DOHH2 (cell line): ENCODE results near the gene BNC2.

ENCODE experiments used
- H3F3A ChIP-seq: fragments of 200-600 bp; sonication (generic), shearing (Covaris generic); 2 replicates; pipeline ENCODE4 v1.6.0; 2016; ENCODE audit warnings: antibody characterized with exemption, mild to moderate bottlenecking; ENCODE audit not compliant: control insufficient read depth, insufficient read depth
- H3K27ac ChIP-seq: fragments of 200-600 bp; sonication (generic); 2 replicates; pipeline ENCODE4 v1.5.1; 2014; ENCODE audit warnings: low read depth, mild to moderate bottlenecking, low read length, moderate library complexity
- H3K27me3 ChIP-seq: fragments of 200-600 bp; sonication (generic); 2 replicates; pipeline ENCODE4 v1.6.1; 2014; ENCODE audit warnings: mild to moderate bottlenecking, low read length, mixed read lengths; ENCODE audit not compliant: control insufficient read depth
- H3K36me3 ChIP-seq: fragments of 200-600 bp; sonication (generic); 2 replicates; pipeline ENCODE4 v1.6.1; 2014; ENCODE audit warnings: mild to moderate bottlenecking, low read length, moderate library complexity, mixed read lengths; ENCODE audit not compliant: control insufficient read depth
- H3K4me1 ChIP-seq: fragments of 200-600 bp; sonication (generic); 2 replicates; pipeline ENCODE4 v1.6.1; 2014; ENCODE audit warnings: mild to moderate bottlenecking, low read length, mixed read lengths; ENCODE audit not compliant: control insufficient read depth
- H3K4me2 ChIP-seq: fragments of 200-600 bp; sonication (generic); 2 replicates; pipeline ENCODE4 v1.6.0; 2014; ENCODE audit warnings: mild to moderate bottlenecking, low read length, moderate library complexity
- H3K4me3 ChIP-seq: fragments of 200-600 bp; sonication (generic); 2 replicates; pipeline ENCODE4 v1.5.1; 2014; ENCODE audit warnings: mild to moderate bottlenecking, low read length, mixed read lengths
- H3K79me2 ChIP-seq: fragments of 200-600 bp; sonication (generic); 2 replicates; pipeline ENCODE4 v1.6.1; 2014; ENCODE audit warnings: mild to moderate bottlenecking, low read length, mixed read lengths; ENCODE audit not compliant: control insufficient read depth
- H3K9me2 ChIP-seq: fragments of 200-600 bp; sonication (generic); replicated peaks from 2 replicates; pipeline ENCODE4 v1.6.1; 2014; ENCODE audit warnings: mild to moderate bottlenecking, low read length, mixed read lengths; ENCODE audit not compliant: control insufficient read depth
- H3K9me3 ChIP-seq: fragments of 200-600 bp; sonication (generic); 2 replicates; pipeline ENCODE4 v1.6.1; 2014; ENCODE audit warnings: antibody characterized with exemption, low read length, mixed read lengths; ENCODE audit not compliant: control insufficient read depth, insufficient read depth
- H4K20me1 ChIP-seq: fragments of 200-600 bp; sonication (generic); 2 replicates; pipeline ENCODE4 v1.6.0; 2014; ENCODE audit warnings: low read depth, mild to moderate bottlenecking, antibody characterized with exemption, low read length, moderate library complexity; ENCODE audit not compliant: control insufficient read depth, insufficient read depth
- CTCF ChIP-seq: fragments of 200-600 bp; sonication (generic); IDR thresholded peaks from one replicate; pipeline ENCODE4 v1.5.1; 2014; ENCODE audit warnings: antibody characterized with exemption, mild to moderate bottlenecking, low read depth, low read length; ENCODE audit not compliant: poor library complexity, severe bottlenecking
- EZH2phosphoT487 ChIP-seq: fragments of 200-600 bp; sonication (generic); IDR thresholded peaks from 2 replicates; pipeline ENCODE4 v1.6.1; 2017; ENCODE audit warnings: borderline replicate concordance, mild to moderate bottlenecking, antibody characterized with exemption, low read length, moderate library complexity, mixed read lengths

BNC2 gene

GRCh38 chr9:16656432-16657169 is 213.9 kb downstream of the BNC2 start:
- Histone ChIP-seq H3K79me2 (no peaks in the 10 kb centered on the region), H3K9me2 (no peaks in the 10 kb centered on the region), H3K27me3 (no peaks in the 10 kb centered on the region), H3K9me3 (no peaks in the 10 kb centered on the region), H3K4me2 (no peak overlapping the region), H4K20me1 (no peaks in the 10 kb centered on the region), H3K4me1 (no peaks in the 10 kb centered on the region), H3K4me3 (no peak overlapping the region), H3K27ac (no peak overlapping the region), H3F3A (no peaks in the 10 kb centered on the region), H3K36me3 (no peaks in the 10 kb centered on the region)
- TF ChIP-seq CTCF: no peak
- no peak for TF ChIP-seq EZH2phosphoT487

- Histone ChIP-seq H3K9me3 (no peaks in the 10 kb centered on the region), H3K79me2 (no peaks in the 10 kb centered on the region), H4K20me1 (no peaks in the 10 kb centered on the region), H3F3A (no peaks in the 10 kb centered on the region), H3K9me2 (no peaks in the 10 kb centered on the region), H3K27ac (no peak overlapping the region), H3K4me1 (no peaks in the 10 kb centered on the region), H3K36me3 (no peaks in the 10 kb centered on the region), H3K4me2 (no peak overlapping the region), H3K4me3 (no peak overlapping the region), H3K27me3 (no peaks in the 10 kb centered on the region)
- TF ChIP-seq CTCF (no peak), EZH2phosphoT487 (no peak)
Measured at GRCh38 chr9:16654596-16655126, 215.8 kb downstream of the BNC2 start.

GRCh38 chr9:16653491-16654399 is 216.7 kb downstream of the BNC2 start:
- Histone ChIP-seq H3K4me1 (no peaks in the 10 kb centered on the region), H4K20me1 (no peaks in the 10 kb centered on the region), H3K4me2 (no peak overlapping the region), H3K27me3 (no peaks in the 10 kb centered on the region), H3K9me3 (no peaks in the 10 kb centered on the region), H3K36me3 (no peaks in the 10 kb centered on the region), H3K79me2 (no peaks in the 10 kb centered on the region), H3F3A (no peaks in the 10 kb centered on the region), H3K27ac (no peak overlapping the region), H3K4me3 (no peak overlapping the region), H3K9me2 (no peaks in the 10 kb centered on the region)
- TF ChIP-seq EZH2phosphoT487 (no peak), CTCF (no peak)
